Testis (tissue), 2 donors: ENCODE results near the gene THEMIS2.

Experiments
- CTCF ChIP-seq, 3 experiments: fragments of 450-650 bp in 2 of 3; fragments of 200-600 bp in 1 of 3; sonication (generic) in 1 of 3; IDR thresholded peaks; one replicate each; pipeline ENCODE4 v1.5.1; 2016 to 2019; ENCODE audit warnings: antibody characterized with exemption in 3 of 3, mild to moderate bottlenecking in 2 of 3, moderate library complexity in 1 of 3
- POLR2A ChIP-seq: fragments of 450-650 bp; IDR thresholded peaks from one replicate; pipeline ENCODE4 v1.6.1; 2017; ENCODE audit warnings: antibody characterized with exemption, mild to moderate bottlenecking, moderate library complexity

GRCh38 chr1:27882543-27882903 is 10.2 kb downstream of the THEMIS2 start:
- TF ChIP-seq CTCF (IDR thresholded peaks at IDR 0.05), result no peak
- TF ChIP-seq POLR2A, result no peak
